Trophoblast cell (in vitro differentiated cells and primary cell): ENCODE data around the gene ERC1.

Experiments
- DNase-seq, 2 donors: peaks; one replicate each; pipeline ENCODE4 v3.0.0-alpha.2; 2016
- H2AFZ ChIP-seq: 2 replicates; pipeline ENCODE4 v1.6.1; 2013; ENCODE audit warnings: low read length, moderate library complexity, mild to moderate bottlenecking; ENCODE audit not compliant: insufficient read depth, poor library complexity
- H2AK5ac ChIP-seq: 2 replicates; pipeline ENCODE4 v1.6.1; 2013; ENCODE audit warnings: mild to moderate bottlenecking, low read length
- H2BK120ac ChIP-seq: 2 replicates; pipeline ENCODE4 v1.6.1; 2013; ENCODE audit warnings: low read length, mild to moderate bottlenecking, moderate library complexity; ENCODE audit not compliant: insufficient read depth, poor library complexity
- H2BK12ac ChIP-seq: 2 replicates; pipeline ENCODE4 v1.6.1; 2013; ENCODE audit warnings: mild to moderate bottlenecking, low read length, moderate library complexity
- H2BK5ac ChIP-seq: 2 replicates; pipeline ENCODE4 v1.6.1; 2013; ENCODE audit warnings: low read length, low read depth, moderate library complexity, mild to moderate bottlenecking; ENCODE audit not compliant: poor library complexity
- H3K14ac ChIP-seq: 2 replicates; pipeline ENCODE4 v1.6.1; 2013; ENCODE audit warnings: mild to moderate bottlenecking, low read length
- H3K18ac ChIP-seq: 2 replicates; pipeline ENCODE4 v1.6.1; 2013; ENCODE audit warnings: mild to moderate bottlenecking, low read length
- H3K23ac ChIP-seq: 2 replicates; pipeline ENCODE4 v1.6.1; 2013; ENCODE audit warnings: low read length
- H3K27ac ChIP-seq: 2 replicates; pipeline ENCODE4 v1.5.1; 2013; ENCODE audit warnings: low read depth, mild to moderate bottlenecking, inconsistent platforms, low read length, moderate library complexity
- H3K27me3 ChIP-seq: 2 replicates; pipeline ENCODE4 v1.6.1; 2013; ENCODE audit warnings: inconsistent platforms, mild to moderate bottlenecking, low read length, moderate library complexity; ENCODE audit not compliant: insufficient read depth
- H3K36me3 ChIP-seq, 2 experiments: 1 replicate in 1 of 2; 2 replicates in 1 of 2; pipeline ENCODE4 v1.6.1; 2013; ENCODE audit warnings: low read length in 2 of 2, mild to moderate bottlenecking in 2 of 2, moderate library complexity in 1 of 2; ENCODE audit not compliant: insufficient read depth in 2 of 2, control insufficient read depth in 1 of 2
- H3K4ac ChIP-seq: 2 replicates; pipeline ENCODE4 v1.6.1; 2013; ENCODE audit warnings: low read depth, mild to moderate bottlenecking, low read length, moderate library complexity
- H3K4me1 ChIP-seq, 2 experiments: 1 replicate in 1 of 2; 2 replicates in 1 of 2; pipeline ENCODE4 v1.6.1; 2013; ENCODE audit warnings: low read length in 2 of 2, mild to moderate bottlenecking in 2 of 2, moderate library complexity in 1 of 2; ENCODE audit not compliant: insufficient read depth in 2 of 2, control insufficient read depth in 1 of 2
- H3K4me2 ChIP-seq: 2 replicates; pipeline ENCODE4 v1.6.1; 2013; ENCODE audit warnings: inconsistent platforms, mild to moderate bottlenecking, low read length, moderate library complexity
- H3K4me3 ChIP-seq: 2 replicates; pipeline ENCODE4 v1.5.1; 2013; ENCODE audit warnings: mild to moderate bottlenecking, low read depth, low read length, inconsistent platforms
- H3K79me1 ChIP-seq: one replicate; pipeline ENCODE4 v1.6.1; 2013; ENCODE audit warnings: low read length
- H3K79me2 ChIP-seq: 2 replicates; pipeline ENCODE4 v1.6.1; 2013; ENCODE audit warnings: low read length, mild to moderate bottlenecking; ENCODE audit not compliant: control insufficient read depth, insufficient read depth, poor library complexity
- H3K9ac ChIP-seq: 2 replicates; pipeline ENCODE4 v1.6.1; 2013; ENCODE audit warnings: mild to moderate bottlenecking, low read length
- H3K9me3 ChIP-seq: 2 replicates; pipeline ENCODE4 v1.6.1; 2013; ENCODE audit warnings: low read depth, mild to moderate bottlenecking, control low read depth, inconsistent platforms, low read length; ENCODE audit not compliant: insufficient read depth
- H4K12ac ChIP-seq: 2 replicates; pipeline ENCODE4 v1.6.1; 2013; ENCODE audit warnings: low read depth, mild to moderate bottlenecking, low read length, moderate library complexity
- H4K8ac ChIP-seq: 2 replicates; pipeline ENCODE4 v1.6.1; 2013; ENCODE audit warnings: low read depth, mild to moderate bottlenecking, low read length, moderate library complexity
- H4K91ac ChIP-seq: one replicate; pipeline ENCODE4 v1.6.1; 2013; ENCODE audit warnings: low read depth, mild to moderate bottlenecking, low read length, moderate library complexity
- WGBS: extraction: QIAGEN DNeasy Blood & Tissue Kit; methylation state at CpG from one replicate; pipeline ENCODE4 v1.1.7; 2013; ENCODE audit warnings: missing lambda C conversion rate; ENCODE audit not compliant: insufficient read length, insufficient coverage; ENCODE audit errors: extremely low coverage; 5-methylcytosine and 5-hydroxymethylcytosine counted together

The ERC1 gene

DNA sequence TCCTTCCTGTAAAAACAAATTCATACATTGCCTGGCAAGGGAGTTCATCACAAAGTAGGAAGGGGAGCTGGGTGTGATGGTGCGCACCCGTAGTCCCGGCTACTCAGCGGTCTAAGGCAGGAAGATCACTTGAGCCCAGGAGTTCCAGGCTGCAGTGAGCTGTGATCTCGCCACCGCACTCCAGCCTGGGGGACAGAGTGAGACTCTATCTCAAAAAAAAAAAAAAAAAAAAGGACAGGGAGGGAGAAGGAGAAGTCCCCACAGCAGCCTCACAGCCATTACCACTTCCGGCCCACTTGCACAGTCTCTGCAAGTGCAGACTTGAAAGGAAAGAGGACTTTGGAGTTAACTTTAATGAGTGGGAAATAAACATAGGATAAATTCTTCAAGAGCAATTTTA lies 482.4 kb downstream of the ERC1 start:
- peaks cover 2% of the 10 kb centered on the region for H3K79me1 ChIP-seq
- no peaks in the 10 kb centered on the region for H3K27me3 ChIP-seq
- H3K9ac ChIP-seq = no peak overlapping the region
- H2AK5ac ChIP-seq = no peak overlapping the region
- H2BK12ac ChIP-seq = no peak overlapping the region
- no peak overlapping the region for H4K12ac ChIP-seq
- no peak overlapping the region for H3K18ac ChIP-seq
- H3K27ac ChIP-seq = no peak overlapping the region
- no CpG with 5 or more reads among the region's 7 CpGs for WGBS
- H3K4me1 ChIP-seq = peaks cover 4 to 9% of the 10 kb centered on the region in 2 experiments
- no peak overlapping the region for H3K4me2 ChIP-seq
- H3K23ac ChIP-seq = no peak overlapping the region
- no peak overlapping the region for H3K14ac ChIP-seq
- H4K8ac ChIP-seq = no peak overlapping the region
- no peaks in the 10 kb centered on the region for H3K9me3 ChIP-seq
- H2BK5ac ChIP-seq = no peak overlapping the region
- H3K4ac ChIP-seq = no peak overlapping the region
- no peaks in the 10 kb centered on the region for H3K79me2 ChIP-seq
- H2BK120ac ChIP-seq = no peak overlapping the region
- H3K4me3 ChIP-seq = no peak overlapping the region
- no peak overlapping the region for H4K91ac ChIP-seq
- no peak for DNase-seq
- peaks cover 0 to 2% of the 10 kb centered on the region in 2 experiments for H3K36me3 ChIP-seq
- no peak overlapping the region for H2AFZ ChIP-seq

DNA sequence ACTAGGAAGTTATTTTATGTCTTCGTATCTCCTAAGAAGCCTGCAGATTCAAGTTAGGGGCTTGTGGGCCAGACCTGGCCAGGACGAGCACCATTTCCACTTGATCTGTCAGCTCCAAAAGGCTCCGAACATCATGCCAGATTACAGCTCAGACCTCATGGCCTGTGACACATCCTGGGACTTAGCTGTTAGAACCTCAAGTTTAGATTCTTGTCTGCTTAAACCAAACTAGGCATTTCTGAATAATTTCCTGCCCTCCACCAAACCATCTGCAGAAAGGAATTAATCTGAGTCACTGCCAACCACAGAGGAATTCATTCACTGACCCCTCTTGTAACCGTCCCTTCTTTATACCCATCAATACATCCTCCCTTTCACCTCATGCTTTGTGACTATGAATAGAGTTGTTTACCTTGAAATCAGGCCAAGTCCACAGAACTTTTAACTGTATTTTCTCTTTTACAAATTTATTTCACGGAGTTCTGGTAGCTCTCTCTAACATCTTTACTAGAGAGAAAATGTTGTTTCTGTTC lies 483.1 kb downstream of the ERC1 start:
- peaks cover 2% of the 10 kb centered on the region for H3K79me1 ChIP-seq
- H3K18ac ChIP-seq = no peak overlapping the region
- no peak overlapping the region for H2AK5ac ChIP-seq
- no peak overlapping the region for H3K14ac ChIP-seq
- no peaks in the 10 kb centered on the region for H3K9me3 ChIP-seq
- no peak overlapping the region for H3K4me2 ChIP-seq
- no peak overlapping the region for H2BK120ac ChIP-seq
- DNase-seq = peak in 1 of 2 donors; percentile 37
- H3K79me2 ChIP-seq = no peaks in the 10 kb centered on the region
- peaks cover 4 to 9% of the 10 kb centered on the region in 2 experiments for H3K4me1 ChIP-seq
- H3K27me3 ChIP-seq = no peaks in the 10 kb centered on the region
- H3K23ac ChIP-seq = no peak overlapping the region
- no peak overlapping the region for H4K91ac ChIP-seq
- no peak overlapping the region for H3K4ac ChIP-seq
- H3K36me3 ChIP-seq = peaks cover 0 to 2% of the 10 kb centered on the region in 2 experiments
- H2BK5ac ChIP-seq = no peak overlapping the region
- H3K4me3 ChIP-seq = no peak overlapping the region
- H2AFZ ChIP-seq = no peak overlapping the region
- no peak overlapping the region for H2BK12ac ChIP-seq
- no peak overlapping the region for H3K9ac ChIP-seq
- H4K12ac ChIP-seq = no peak overlapping the region
- H4K8ac ChIP-seq = no peak overlapping the region
- H3K27ac ChIP-seq = peak overlapping the region; percentile 1
- no CpG with 5 or more reads among the region's 5 CpGs for WGBS

DNA sequence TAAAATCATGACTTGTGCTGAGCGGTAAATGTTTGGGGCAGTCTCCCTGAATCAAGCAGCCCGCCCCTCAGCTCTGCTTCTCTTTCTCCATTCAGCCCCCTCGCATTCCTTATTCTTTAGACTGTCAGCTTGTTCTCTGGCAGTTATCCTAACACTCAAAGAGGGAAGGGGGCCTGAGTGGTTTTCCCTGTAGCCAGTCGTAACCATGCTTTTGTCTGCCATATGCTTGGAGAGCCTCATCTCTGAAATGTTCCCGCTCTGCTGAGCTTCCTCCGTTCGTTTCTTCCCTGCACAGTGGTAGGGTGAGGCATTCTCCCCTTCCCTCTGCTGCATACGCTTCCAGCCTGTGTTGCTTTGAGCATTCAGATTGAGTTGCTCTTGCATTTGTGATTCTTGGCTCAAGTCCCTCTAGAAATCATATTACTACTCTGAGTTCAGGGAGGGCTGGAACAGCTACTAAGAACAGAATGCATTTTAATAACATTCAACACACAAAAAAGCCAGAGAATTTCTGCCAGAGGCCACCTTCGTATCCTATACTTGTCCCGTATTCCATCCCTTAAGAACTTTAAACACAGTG lies 483.6 kb downstream of the ERC1 start:
- no peaks in the 10 kb centered on the region for H3K27me3 ChIP-seq
- H3K18ac ChIP-seq = no peak overlapping the region
- no peak overlapping the region for H3K23ac ChIP-seq
- peaks cover 4 to 9% of the 10 kb centered on the region in 2 experiments for H3K4me1 ChIP-seq
- DNase-seq = peak in 1 of 2 donors; percentile 15
- H2AK5ac ChIP-seq = no peak overlapping the region
- no peak overlapping the region for H2BK120ac ChIP-seq
- H3K36me3 ChIP-seq = no peaks in the 10 kb centered on the region
- H4K12ac ChIP-seq = no peak overlapping the region
- H3K9ac ChIP-seq = no peak overlapping the region
- H3K14ac ChIP-seq = no peak overlapping the region
- H4K91ac ChIP-seq = no peak overlapping the region
- no peaks in the 10 kb centered on the region for H3K79me2 ChIP-seq
- H3K4me2 ChIP-seq = no peak overlapping the region
- peaks cover 2% of the 10 kb centered on the region for H3K79me1 ChIP-seq
- no peak overlapping the region for H2BK5ac ChIP-seq
- H3K27ac ChIP-seq = peak overlapping the region; percentile 1
- whole genome bisulfite sequencing = no CpG with 5 or more reads among the region's 10 CpGs
- H3K4ac ChIP-seq = no peak overlapping the region
- no peak overlapping the region for H3K4me3 ChIP-seq
- no peaks in the 10 kb centered on the region for H3K9me3 ChIP-seq
- H2AFZ ChIP-seq = no peak overlapping the region
- no peak overlapping the region for H4K8ac ChIP-seq
- H2BK12ac ChIP-seq = peak overlapping the region; percentile 37

DNA sequence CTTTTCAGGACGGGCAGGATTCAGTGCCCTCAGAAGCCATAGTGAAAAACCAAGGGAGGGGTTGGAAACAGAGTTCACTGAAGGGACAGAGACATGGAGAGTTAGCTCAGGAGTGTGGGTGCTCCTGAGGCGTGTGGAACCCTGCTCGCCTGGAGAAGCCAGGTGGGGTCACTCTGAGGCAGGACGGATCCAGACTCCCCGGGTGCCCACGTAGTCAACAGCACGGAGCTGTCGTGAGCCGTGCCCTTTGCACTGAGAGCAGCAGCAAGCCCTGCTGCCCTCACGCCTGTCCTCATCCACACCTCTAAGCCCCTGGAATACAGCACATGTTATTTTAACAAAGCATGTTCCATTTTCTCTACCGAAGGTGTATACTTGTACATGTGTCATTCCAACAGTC lies 488.6 kb downstream of the ERC1 start:
- H2BK5ac ChIP-seq = no peak overlapping the region
- peaks cover 2% of the 10 kb centered on the region for H3K79me1 ChIP-seq
- no peak overlapping the region for H2BK12ac ChIP-seq
- WGBS = no CpG with 5 or more reads among the region's 11 CpGs
- H3K4me3 ChIP-seq = no peak overlapping the region
- H3K79me2 ChIP-seq = no peaks in the 10 kb centered on the region
- H2AK5ac ChIP-seq = no peak overlapping the region
- no peak overlapping the region for H4K8ac ChIP-seq
- H3K9ac ChIP-seq = no peak overlapping the region
- no peak overlapping the region for H4K12ac ChIP-seq
- H3K14ac ChIP-seq = no peak overlapping the region
- no peak overlapping the region for H3K23ac ChIP-seq
- peaks cover 0 to 2% of the 10 kb centered on the region in 2 experiments for H3K36me3 ChIP-seq
- no peak overlapping the region for H2AFZ ChIP-seq
- no peaks in the 10 kb centered on the region for H3K27me3 ChIP-seq
- no peak overlapping the region for H3K27ac ChIP-seq
- H3K18ac ChIP-seq = no peak overlapping the region
- no peak for DNase-seq
- H4K91ac ChIP-seq = no peak overlapping the region
- H3K4me2 ChIP-seq = no peak overlapping the region
- H3K4ac ChIP-seq = no peak overlapping the region
- H3K9me3 ChIP-seq = no peaks in the 10 kb centered on the region
- no peak overlapping the region for H2BK120ac ChIP-seq
- peaks cover under 1 to 3% of the 10 kb centered on the region in 2 experiments for H3K4me1 ChIP-seq
